IMR-90 (cell line): ENCODE measurements around the gene PACSIN2. TPM values are rescaled to one million over a fixed set of nuclear protein-coding genes. Genes with fewer than 3 reads are reported as not detected.

Source experiments
- ATAC-seq: fragments of 200-7000 bp; cut with Tn5 transposase; 2 replicates; pipeline ENCODE4 v1.9.1; 2020; ENCODE audit warnings: low read depth, mild to moderate bottlenecking, moderate library complexity
- BruUV-seq: library from RNA; stranded (reverse); fragments of 400-500 nt; replicated peaks from 2 replicates; lab custom pipeline; 2021; lab: Mats Ljungman, UMichigan
- CTCF ChIA-PET: fragments of 300-600 bp; formaldehyde crosslinking; extraction: SDS; loops from one replicate; lab custom pipeline; 2021; ENCODE audit warnings: antibody characterized with exemption; lab: Yijun Ruan, JAX
- POLR2A ChIA-PET: fragments of 300-600 bp; sonication (Branson Sonifier 250); formaldehyde crosslinking; loops from one replicate; lab custom pipeline; 2022; ENCODE audit warnings: antibody characterized with exemption; ENCODE audit not compliant: unreplicated experiment; lab: Charles Lee
- DNase-seq: peaks from one replicate; pipeline ENCODE4 v3.0.0; 2013
- H2AFZ ChIP-seq: replicated peaks from 2 replicates; pipeline ENCODE3; 2013; ENCODE audit warnings: low read length, mild to moderate bottlenecking; ENCODE audit not compliant: poor library complexity
- H2AK5ac ChIP-seq: 2 replicates; pipeline ENCODE4 v1.6.1; 2013; ENCODE audit warnings: low read depth, low read length, inconsistent platforms
- H2AK9ac ChIP-seq: replicated peaks from 2 replicates; pipeline ENCODE3; 2013; ENCODE audit warnings: mild to moderate bottlenecking, low read depth, low read length, moderate library complexity; ENCODE audit not compliant: poor library complexity
- H2BK120ac ChIP-seq: 2 replicates; pipeline ENCODE4 v1.6.1; 2013; ENCODE audit warnings: low read depth, low read length, inconsistent platforms
- H2BK15ac ChIP-seq: 3 replicates; pipeline ENCODE4 v1.6.1; 2013; ENCODE audit warnings: low read depth, low read length, inconsistent platforms
- H2BK20ac ChIP-seq: 2 replicates; pipeline ENCODE4 v1.6.1; 2013; ENCODE audit warnings: low read depth, mild to moderate bottlenecking, inconsistent platforms, low read length, moderate library complexity
- H2BK5ac ChIP-seq: 2 replicates; pipeline ENCODE4 v1.6.1; 2013; ENCODE audit warnings: mild to moderate bottlenecking, low read depth, low read length, inconsistent platforms; ENCODE audit not compliant: poor library complexity, severe bottlenecking
- H3K14ac ChIP-seq: replicated peaks from 2 replicates; pipeline ENCODE4 v1.6.1; 2013; ENCODE audit warnings: low read depth, low read length, inconsistent platforms
- H3K18ac ChIP-seq: 2 replicates; pipeline ENCODE4 v1.6.1; 2013; ENCODE audit warnings: low read depth, low read length, control low read depth
- H3K23ac ChIP-seq: 2 replicates; pipeline ENCODE4 v1.6.1; 2013; ENCODE audit warnings: low read depth, low read length, inconsistent platforms
- H3K27ac ChIP-seq: 2 replicates; pipeline ENCODE4 v1.5.1; 2013; ENCODE audit warnings: mild to moderate bottlenecking, control low read depth, low read length; ENCODE audit not compliant: insufficient read depth
- H3K27me3 ChIP-seq: 2 replicates; pipeline ENCODE4 v1.6.1; 2013; ENCODE audit warnings: low read length; ENCODE audit not compliant: control insufficient read depth, insufficient read depth
- H3K36me3 ChIP-seq: 2 replicates; pipeline ENCODE4 v1.6.1; 2013; ENCODE audit warnings: low read length, mixed read lengths; ENCODE audit not compliant: control insufficient read depth, insufficient read depth
- H3K4ac ChIP-seq: 2 replicates; pipeline ENCODE4 v1.6.1; 2013; ENCODE audit warnings: low read depth, low read length, inconsistent platforms
- H3K4me1 ChIP-seq: 2 replicates; pipeline ENCODE4 v1.6.1; 2013; ENCODE audit warnings: low read length, mixed read lengths; ENCODE audit not compliant: control insufficient read depth, insufficient read depth
- H3K4me2 ChIP-seq: 2 replicates; pipeline ENCODE4 v1.6.1; 2013; ENCODE audit warnings: low read depth, mild to moderate bottlenecking, control low read depth, low read length, moderate library complexity
- H3K4me3 ChIP-seq: 2 replicates; pipeline ENCODE4 v1.5.1; 2013; ENCODE audit warnings: low read depth, mild to moderate bottlenecking, control low read depth, low read length, moderate library complexity; ENCODE audit not compliant: insufficient read depth
- H3K56ac ChIP-seq: 2 replicates; pipeline ENCODE4 v1.6.1; 2013; ENCODE audit warnings: low read length, inconsistent platforms; ENCODE audit not compliant: insufficient read depth; ENCODE audit errors: extremely low read depth
- H3K79me1 ChIP-seq, 2 experiments: 2 replicates each; pipeline ENCODE4 v1.6.1; 2013; ENCODE audit warnings: low read length in 2 of 2, inconsistent platforms in 1 of 2, low read depth in 1 of 2
- H3K9ac ChIP-seq: 2 replicates; pipeline ENCODE4 v1.6.1; 2013; ENCODE audit warnings: low read depth, low read length, control low read depth
- H3K9me1 ChIP-seq: 2 replicates; pipeline ENCODE4 v1.6.1; 2013; ENCODE audit warnings: low read length, inconsistent platforms; ENCODE audit not compliant: insufficient read depth
- H3K9me3 ChIP-seq: 2 replicates; pipeline ENCODE4 v1.6.1; 2013; ENCODE audit warnings: low read length; ENCODE audit not compliant: control insufficient read depth, insufficient read depth
- H4K20me1 ChIP-seq: 2 replicates; pipeline ENCODE4 v1.6.1; 2013; ENCODE audit warnings: low read length, inconsistent platforms; ENCODE audit not compliant: insufficient read depth
- H4K5ac ChIP-seq: 2 replicates; pipeline ENCODE4 v1.6.1; 2013; ENCODE audit warnings: mild to moderate bottlenecking, low read depth, low read length, control low read depth
- H4K8ac ChIP-seq, 2 experiments: 2 replicates each; pipeline ENCODE4 v1.6.1; 2013; ENCODE audit warnings: low read depth in 2 of 2, low read length in 2 of 2, control low read depth in 1 of 2, inconsistent platforms in 1 of 2
- H4K91ac ChIP-seq: 2 replicates; pipeline ENCODE4 v1.6.1; 2013; ENCODE audit warnings: low read depth, low read length, inconsistent platforms; ENCODE audit not compliant: insufficient read depth
- BHLHE40 ChIP-seq: fragments of 150-350 bp; IDR thresholded peaks from 2 replicates; pipeline ENCODE4 v1.6.1; 2016; ENCODE audit warnings: mild to moderate bottlenecking, low read depth, low read length
- CEBPB ChIP-seq: IDR thresholded peaks from 2 replicates; pipeline ENCODE4 v1.6.1; 2012; ENCODE audit warnings: low read depth, low read length, improper control_type of control experiment
- ELK1 ChIP-seq: fragments of 150-350 bp; IDR thresholded peaks from 2 replicates; pipeline ENCODE4 v1.6.1; 2016; ENCODE audit warnings: low read depth, mild to moderate bottlenecking, low read length, moderate library complexity, borderline replicate concordance
- FOS ChIP-seq: fragments of 150-350 bp; IDR thresholded peaks from 2 replicates; pipeline ENCODE4 v1.6.1; 2016; ENCODE audit warnings: low read depth, low read length
- MAFK ChIP-seq: IDR thresholded peaks from 2 replicates; pipeline ENCODE4 v1.6.1; 2012; ENCODE audit warnings: low read depth, low read length, improper control_type of control experiment
- POLR2A ChIP-seq: IDR thresholded peaks from 2 replicates; pipeline ENCODE4 v1.6.1; 2012; ENCODE audit warnings: mild to moderate bottlenecking, low read depth, low read length
- RAD21 ChIP-seq: IDR thresholded peaks from 2 replicates; pipeline ENCODE4 v1.6.1; 2012; ENCODE audit warnings: low read length, improper control_type of control experiment
- RCOR1 ChIP-seq: IDR thresholded peaks from 2 replicates; pipeline ENCODE4 v1.6.1; 2012; ENCODE audit warnings: mild to moderate bottlenecking, low read length, improper control_type of control experiment; ENCODE audit not compliant: insufficient replicate concordance
- RFX5 ChIP-seq: IDR thresholded peaks from 2 replicates; pipeline ENCODE4 v1.8.0; 2012; ENCODE audit warnings: low read depth, mild to moderate bottlenecking, low read length, moderate library complexity
- USF2 ChIP-seq: fragments of 150-350 bp; IDR thresholded peaks from 2 replicates; pipeline ENCODE4 v1.6.1; 2017; ENCODE audit warnings: mild to moderate bottlenecking, antibody characterized with exemption, low read length, low read depth
- WGBS, 2 experiments: methylation state at CpG; one replicate each; pipeline versions ENCODE4 v1.1.5 to v1.1.7; 2013; ENCODE audit warnings: missing lambda C conversion rate in 2 of 2; ENCODE audit not compliant: insufficient read length in 1 of 2; ENCODE audit errors: extremely low coverage in 2 of 2; 5-methylcytosine and 5-hydroxymethylcytosine counted together
- dilution Hi-C: fragments of 300-500 bp; cut with HindIII; formaldehyde crosslinking; loops from one replicate; pipeline ENCODE4 v1.14.3; 2018; ENCODE audit warnings: low sequenced_read_pairs; ENCODE audit not compliant: unreplicated experiment
- in situ Hi-C: fragments of 300-500 bp; cut with MboI; formaldehyde crosslinking; loops from 3 replicates; pipeline ENCODE4 v1.14.3; 2019; ENCODE audit warnings: low sequenced_read_pairs, inconsistent platforms, mixed read lengths
- intact Hi-C: fragments of 100-400 bp; cut with micrococcal nuclease; formaldehyde crosslinking; loops from 2 replicates; pipeline ENCODE4 v1.10.0; 2022
- polyA plus RNA-seq, 3 experiments: library from polyadenylated mRNA; depleted of rRNA; stranded (reverse); fragments of >200 nt; gene quantifications; 2 replicates each; pipeline ENCODE4 v1.2.3, GENCODE V29; 2012; ENCODE audit warnings: low replicate concordance in 1 of 3
- total RNA-seq: library from RNA; depleted of rRNA; stranded (reverse); fragments of >200 nt; gene quantifications from 2 replicates; pipeline ENCODE4 v1.2.3, GENCODE V29; 2012

PACSIN2 gene
- total and polyA plus RNA-seq, 2 of the 4 experiments (the other 2 are of a cell fraction) = 85.0 to 118 TPM

GRCh38 chr22:42958937-42959336, 56.0 kb downstream of the PACSIN2 start:
- Histone ChIP-seq H3K14ac (no peak overlapping the region), H2BK5ac (no peak overlapping the region), H2AK5ac (no peak overlapping the region), H4K5ac (0 out of 2 replicates have a peak overlapping the region, but pooled peaks have one; percentile 44), H3K4me3 (no peak overlapping the region), H3K9me3 (no peaks in the 10 kb centered on the region), H3K27me3 (no peaks in the 10 kb centered on the region), H3K4me2 (no peak overlapping the region; the same call in 1 of the 2 replicates), H3K9me1 (peaks cover 22% of the 10 kb centered on the region), H3K36me3 (no peaks in the 10 kb centered on the region), H3K79me1 (peaks cover 37 to 97% of the 10 kb centered on the region in 2 experiments), H2BK120ac (peak overlapping the region; percentile 9; the same call in 1 of the 2 replicates), H3K27ac (peak overlapping the region; percentile 20; the same call in 1 of the 2 replicates), H3K4ac (no peak overlapping the region), H4K8ac (no peak overlapping the region), H3K4me1 (peaks cover 22% of the 10 kb centered on the region), H4K91ac (peak overlapping the region; percentile 16; the same call in 1 of the 2 replicates), H2BK15ac (no peak overlapping the region), H2BK20ac (no peak overlapping the region), H2AK9ac (no peak overlapping the region), H3K9ac (no peak overlapping the region), H3K23ac (no peak overlapping the region; the same call in 1 of the 2 replicates), H3K18ac (no peak overlapping the region), H2AFZ (no peak overlapping the region), H4K20me1 (peaks cover 35% of the 10 kb centered on the region), H3K56ac (no peak overlapping the region)
- WGBS, 2 experiments = no CpG with 5 or more reads among the region's 6 CpGs
- ATAC-seq (no peak), DNase-seq (no peak)
- no TSS peak for BruUV-seq
- CTCF ChIA-PET = interaction anchor here (0.5 kb wide), 1 partner anchor 167 kb away, joined by 3 read pairs; no protein-coding TSS in a partner anchor
- TF ChIP-seq RFX5 (no peak), POLR2A (no peak), RAD21 (no peak), MAFK (no peak), USF2 (no peak), FOS (no peak), BHLHE40 (no peak), RCOR1 (no peak), CEBPB (no peak), ELK1 (no peak)
- dilution Hi-C loops = no loop called here
- in situ Hi-C loops = no loop called here
- intact Hi-C loops = no loop called here
- POLR2A ChIA-PET = no interaction called here
